ENCODE results near the gene SYNGR3. TPM values are rescaled to one million over a fixed set of nuclear protein-coding genes. Genes with fewer than 3 reads are reported as not detected.

SYNGR3 gene
- polyA plus RNA-seq, 3 donors, result 0.20 to 0.29 TPM; not detected in 1

- Histone ChIP-seq H3K4me1 (ENCODE audit: control insufficient read depth in 1 of 2, insufficient read depth in 2 of 2, low read length in 2 of 2) (peaks cover 16 to 17% of the 10 kb centered on the region in 2 donors), H2AFZ (ENCODE audit: insufficient read depth, low read depth, low read length, poor library complexity, severe bottlenecking) (no peak overlapping the region), H4K20me1 (ENCODE audit: insufficient read depth, low read length) (no peaks in the 10 kb centered on the region), H3K79me2 (ENCODE audit: insufficient read depth, low read length) (no peaks in the 10 kb centered on the region), H3K36me3 (replicated peaks in 1 of 2; ENCODE audit: control insufficient read depth in 1 of 2, insufficient read depth in 2 of 2, low read length in 2 of 2) (no peaks in the 10 kb centered on the region), H3K9ac (ENCODE audit: insufficient read depth, low read length, poor library complexity, severe bottlenecking) (no peak overlapping the region), H3K27me3 (ENCODE audit: control insufficient read depth in 2 of 2, insufficient read depth in 2 of 2, low read length in 2 of 2) (peaks cover 0 to 4% of the 10 kb centered on the region in 2 donors), H3K27ac (ENCODE audit: low read depth in 1 of 2, low read length in 2 of 2) (no peak overlapping the region), H3K4me2 (replicated peaks; ENCODE audit: extremely low read depth, low read length, poor library complexity, severe bottlenecking) (no peak overlapping the region), H3K9me3 (replicated peaks in 1 of 2; ENCODE audit: control insufficient read depth in 1 of 2, insufficient read depth in 1 of 2, low read length in 2 of 2) (no peaks in the 10 kb centered on the region), H3K4me3 (replicated peaks in 1 of 3; ENCODE audit: low read depth in 2 of 3, low read length in 3 of 3) (no peak overlapping the region)
- H3K9me3 Mint-ChIP-seq, result no peaks in the 10 kb centered on the region
- H3K36me3 Mint-ChIP-seq, result no peaks in the 10 kb centered on the region
- H3K27ac Mint-ChIP-seq, result no peak overlapping the region
- 95% methylated on average over 32 of the region's 34 CpGs for whole genome bisulfite sequencing (ENCODE audit: insufficient coverage)
- intact Hi-C loops (cut with micrococcal nuclease), result no loop called here
- H3K4me1 Mint-ChIP-seq, result peaks cover 13% of the 10 kb centered on the region
- H3K27me3 Mint-ChIP-seq (ENCODE audit: low read depth in 3 of 3), result peaks cover 0 to 26% (median 9%) of the 10 kb centered on the region in 3 donors
- no peak for TF ChIP-seq CTCF (IDR thresholded peaks at IDR 0.05)
- H3K4me3 Mint-ChIP-seq, result no peak overlapping the region
- no peak for DNase-seq
Measured at GRCh38 chr16:2035431-2036199, 45.8 kb downstream of the SYNGR3 start.

GRCh38 chr16:2036200-2036966 is 46.6 kb downstream of the SYNGR3 start:
- H3K27ac Mint-ChIP-seq, result no peak overlapping the region
- no peak for TF ChIP-seq CTCF (IDR thresholded peaks at IDR 0.05)
- Histone ChIP-seq H3K36me3 (replicated peaks in 1 of 2; ENCODE audit: control insufficient read depth in 1 of 2, insufficient read depth in 2 of 2, low read length in 2 of 2) (no peaks in the 10 kb centered on the region), H3K4me2 (replicated peaks; ENCODE audit: extremely low read depth, low read length, poor library complexity, severe bottlenecking) (no peak overlapping the region), H3K4me1 (ENCODE audit: control insufficient read depth in 1 of 2, insufficient read depth in 2 of 2, low read length in 2 of 2) (peaks cover 16 to 17% of the 10 kb centered on the region in 2 donors), H4K20me1 (ENCODE audit: insufficient read depth, low read length) (no peaks in the 10 kb centered on the region), H3K9ac (ENCODE audit: insufficient read depth, low read length, poor library complexity, severe bottlenecking) (no peak overlapping the region), H3K27me3 (ENCODE audit: control insufficient read depth in 2 of 2, insufficient read depth in 2 of 2, low read length in 2 of 2) (peaks cover 0 to 4% of the 10 kb centered on the region in 2 donors), H3K4me3 (replicated peaks in 1 of 3; ENCODE audit: low read depth in 2 of 3, low read length in 3 of 3) (no peak overlapping the region), H3K9me3 (replicated peaks in 1 of 2; ENCODE audit: control insufficient read depth in 1 of 2, insufficient read depth in 1 of 2, low read length in 2 of 2) (no peaks in the 10 kb centered on the region), H3K79me2 (ENCODE audit: insufficient read depth, low read length) (no peaks in the 10 kb centered on the region), H3K27ac (ENCODE audit: low read depth in 1 of 2, low read length in 2 of 2) (no peak overlapping the region), H2AFZ (ENCODE audit: insufficient read depth, low read depth, low read length, poor library complexity, severe bottlenecking) (no peak overlapping the region)
- H3K27me3 Mint-ChIP-seq (ENCODE audit: low read depth in 3 of 3), result peaks cover 0 to 25% (median 9%) of the 10 kb centered on the region in 3 donors
- no peak for DNase-seq
- intact Hi-C loops (cut with micrococcal nuclease), result no loop called here
- WGBS (ENCODE audit: insufficient coverage), result 97% methylated on average over 43 of the region's 47 CpGs
- H3K4me1 Mint-ChIP-seq, result peaks cover 13% of the 10 kb centered on the region
- no peaks in the 10 kb centered on the region for H3K36me3 Mint-ChIP-seq
- no peaks in the 10 kb centered on the region for H3K9me3 Mint-ChIP-seq
- H3K4me3 Mint-ChIP-seq, result no peak overlapping the region

All from CD14-positive monocyte (primary cell).